GM12874 (cell line): ENCODE results near the gene KIAA0825.

Experiments used
- TF ChIP-seq, protein P1 (sequence below): IDR thresholded peaks from 2 replicates; pipeline ENCODE4 v1.5.1; 2011; ENCODE audit warnings: low read depth, mild to moderate bottlenecking, control low read depth, low read length, moderate library complexity; ENCODE audit not compliant: insufficient read depth

KIAA0825 gene

DNA sequence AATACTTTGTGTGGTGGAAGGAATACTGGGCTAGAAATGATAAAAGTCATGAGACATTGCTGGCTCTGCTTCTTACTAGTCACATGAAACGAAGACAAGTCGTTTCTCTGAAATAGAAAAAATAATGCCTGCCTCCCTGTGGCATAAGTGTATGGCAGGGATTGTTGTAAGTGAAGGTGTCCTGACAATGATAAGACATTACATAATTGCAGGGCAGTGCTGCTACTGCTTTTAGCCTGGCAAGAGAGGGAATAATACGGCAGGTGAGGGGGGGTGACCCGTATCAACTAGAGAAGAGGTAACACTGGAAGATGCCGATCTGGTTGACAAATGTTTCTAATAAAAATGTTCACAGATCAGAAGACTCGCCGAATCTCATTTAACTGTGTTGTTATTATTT is 314.3 kb downstream of the KIAA0825 start:
- TF ChIP-seq, protein P1, sequence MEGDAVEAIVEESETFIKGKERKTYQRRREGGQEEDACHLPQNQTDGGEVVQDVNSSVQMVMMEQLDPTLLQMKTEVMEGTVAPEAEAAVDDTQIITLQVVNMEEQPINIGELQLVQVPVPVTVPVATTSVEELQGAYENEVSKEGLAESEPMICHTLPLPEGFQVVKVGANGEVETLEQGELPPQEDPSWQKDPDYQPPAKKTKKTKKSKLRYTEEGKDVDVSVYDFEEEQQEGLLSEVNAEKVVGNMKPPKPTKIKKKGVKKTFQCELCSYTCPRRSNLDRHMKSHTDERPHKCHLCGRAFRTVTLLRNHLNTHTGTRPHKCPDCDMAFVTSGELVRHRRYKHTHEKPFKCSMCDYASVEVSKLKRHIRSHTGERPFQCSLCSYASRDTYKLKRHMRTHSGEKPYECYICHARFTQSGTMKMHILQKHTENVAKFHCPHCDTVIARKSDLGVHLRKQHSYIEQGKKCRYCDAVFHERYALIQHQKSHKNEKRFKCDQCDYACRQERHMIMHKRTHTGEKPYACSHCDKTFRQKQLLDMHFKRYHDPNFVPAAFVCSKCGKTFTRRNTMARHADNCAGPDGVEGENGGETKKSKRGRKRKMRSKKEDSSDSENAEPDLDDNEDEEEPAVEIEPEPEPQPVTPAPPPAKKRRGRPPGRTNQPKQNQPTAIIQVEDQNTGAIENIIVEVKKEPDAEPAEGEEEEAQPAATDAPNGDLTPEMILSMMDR = no peak

DNA sequence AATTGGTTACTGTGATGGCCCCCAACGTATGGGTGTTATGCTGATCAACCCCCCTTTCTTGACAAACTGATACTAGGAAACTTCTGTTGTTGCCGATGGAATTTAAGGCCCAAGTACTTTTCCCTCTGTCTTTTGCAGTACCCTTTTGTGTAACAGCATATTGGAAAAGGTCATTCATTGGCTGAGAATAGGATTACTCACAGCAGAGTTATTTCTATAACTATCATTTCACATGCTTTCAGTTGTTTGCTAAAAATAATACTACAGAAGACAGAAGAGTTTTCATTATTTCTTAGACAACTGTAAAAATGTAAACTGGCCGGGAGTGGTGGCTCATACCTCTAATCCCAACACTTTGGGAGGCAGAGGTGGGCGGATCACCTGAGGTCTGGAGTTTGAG is 329.5 kb downstream of the KIAA0825 start:
- TF ChIP-seq, protein P1 = no peak

GRCh38 chr5:94285984-94286383 is 332.4 kb downstream of the KIAA0825 start:
- TF ChIP-seq, protein P1 = no peak

GRCh38 chr5:94283093-94283492 is 335.3 kb downstream of the KIAA0825 start:
- TF ChIP-seq, protein P1 = no peak

- TF ChIP-seq, protein P1 = no peak
Observed at GRCh38 chr5:94281236-94281801, 337.1 kb downstream of the KIAA0825 start.

DNA sequence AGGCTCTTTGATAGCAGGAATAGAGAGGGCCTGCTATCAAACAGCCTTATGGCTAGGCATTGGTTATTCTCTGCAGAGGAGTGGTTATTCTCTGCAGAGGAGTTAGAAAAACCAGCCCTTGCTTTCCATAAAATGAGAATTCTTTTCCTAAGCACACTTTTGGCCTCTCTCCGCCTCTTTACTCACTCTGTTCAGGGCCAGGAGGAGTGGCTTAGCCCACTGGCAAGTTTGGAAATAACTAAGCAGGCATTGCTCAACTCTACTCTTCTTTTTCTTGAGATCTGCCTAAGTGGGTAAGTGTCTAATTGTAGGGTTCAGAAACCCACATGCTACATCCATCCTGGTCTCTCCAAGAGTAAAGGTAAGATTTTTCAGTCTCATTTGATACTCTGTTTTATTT is 341.7 kb downstream of the KIAA0825 start:
- TF ChIP-seq, protein P1 = no peak

DNA sequence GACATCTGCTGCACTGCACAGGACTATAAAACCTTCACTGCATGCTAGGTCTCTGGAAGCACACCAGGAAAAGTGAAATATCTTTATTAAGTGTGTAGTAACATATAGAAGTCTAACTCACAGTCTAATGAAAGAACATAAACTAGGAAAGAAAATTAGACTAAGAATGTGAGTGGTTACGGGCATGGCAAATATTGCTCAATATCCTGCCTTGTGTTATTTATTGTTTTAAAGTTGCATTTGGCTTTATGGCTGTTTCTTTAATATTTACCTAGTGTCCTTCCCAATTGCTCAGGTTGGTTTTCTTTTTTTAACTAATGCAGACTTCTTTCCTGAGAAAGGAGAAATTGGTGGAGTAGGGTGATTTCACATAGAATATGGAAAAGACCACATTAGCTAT is 342.4 kb downstream of the KIAA0825 start:
- TF ChIP-seq, protein P1 = no peak
